ENCODE data around the gene ATP2A3. TPM values are rescaled to one million over a fixed set of nuclear protein-coding genes. Genes with fewer than 3 reads are reported as not detected.
A peak's percentile ranks its signal among the peaks of the same experiment; 100 is the strongest.

ATP2A3 gene
- total and polyA plus RNA-seq, 2 experiments from 2014 or later: 2.2 to 4.1 TPM

GRCh38 chr17:3888343-3889171, 75.7 kb downstream of the ATP2A3 start:
- WGBS (ENCODE audit: low lambda C conversion rate, missing lambda C conversion rate): 63% methylated on average over 42 of the region's 50 CpGs
- Histone ChIP-seq H3K79me2 (peaks cover 4% of the 10 kb centered on the region), H3K9me2 (replicated peaks; ENCODE audit: insufficient read depth) (no peaks in the 10 kb centered on the region), H3K4me3 (no peak overlapping the region), H3K27ac (peak overlapping the region; percentile 90), H3K4me2 (no peak overlapping the region), H3K9me3 (ENCODE audit: low read depth) (no peaks in the 10 kb centered on the region), H2AFZ (no peak overlapping the region), H3K4me1 (ENCODE audit: insufficient read depth) (peaks cover 29% of the 10 kb centered on the region), H4K20me1 (ENCODE audit: insufficient read depth, poor library complexity, severe bottlenecking) (no peaks in the 10 kb centered on the region), H3K27me3 (no peaks in the 10 kb centered on the region), H3K36me3 (replicated peaks; ENCODE audit: insufficient read depth, low read depth) (no peaks in the 10 kb centered on the region)
- TF ChIP-seq EZH2phosphoT487 (IDR thresholded peaks at IDR 0.05; ENCODE audit: low read depth, severe bottlenecking, unreplicated experiment) (no peak), CTCF (IDR thresholded peaks at IDR 0.05; ENCODE audit: poor library complexity) (no peak), EZH2 (IDR thresholded peaks at IDR 0.05; ENCODE audit: borderline replicate concordance) (no peak)
- DNase-seq (ENCODE audit: low spot score): peak; percentile 72

GRCh38 chr17:3887804-3888203, 76.4 kb downstream of the ATP2A3 start:
- H3K79me2 ChIP-seq: peaks cover 4% of the 10 kb centered on the region
- H4K20me1 ChIP-seq (ENCODE audit: insufficient read depth, poor library complexity, severe bottlenecking): no peaks in the 10 kb centered on the region
- TF ChIP-seq EZH2 (IDR thresholded peaks at IDR 0.05; ENCODE audit: borderline replicate concordance) (no peak), EZH2phosphoT487 (IDR thresholded peaks at IDR 0.05; ENCODE audit: low read depth, severe bottlenecking, unreplicated experiment) (no peak), CTCF (IDR thresholded peaks at IDR 0.05; ENCODE audit: poor library complexity) (no peak)
- no peaks in the 10 kb centered on the region for H3K36me3 ChIP-seq (replicated peaks; ENCODE audit: insufficient read depth, low read depth)
- H3K9me2 ChIP-seq (replicated peaks; ENCODE audit: insufficient read depth): no peaks in the 10 kb centered on the region
- WGBS (ENCODE audit: low lambda C conversion rate, missing lambda C conversion rate): 79% methylated on average over 8 of the region's 9 CpGs
- no peak overlapping the region for H3K4me3 ChIP-seq
- no peak overlapping the region for H3K4me2 ChIP-seq
- H3K9me3 ChIP-seq (ENCODE audit: low read depth): no peaks in the 10 kb centered on the region
- H3K4me1 ChIP-seq (ENCODE audit: insufficient read depth): peaks cover 27% of the 10 kb centered on the region
- no peaks in the 10 kb centered on the region for H3K27me3 ChIP-seq
- H2AFZ ChIP-seq: no peak overlapping the region
- no peak for DNase-seq (ENCODE audit: low spot score)
- H3K27ac ChIP-seq: peak overlapping the region; percentile 52

- H3K4me3 ChIP-seq: no peak overlapping the region
Measured at GRCh38 chr17:3887394-3887793, 76.8 kb downstream of the ATP2A3 start.

More at GRCh38 chr17:3887394-3887793, 76.8 kb downstream of the ATP2A3 start:
- Histone ChIP-seq H3K9me3 (ENCODE audit: low read depth) (no peaks in the 10 kb centered on the region), H3K36me3 (replicated peaks; ENCODE audit: insufficient read depth, low read depth) (no peaks in the 10 kb centered on the region), H3K9me2 (replicated peaks; ENCODE audit: insufficient read depth) (no peaks in the 10 kb centered on the region), H3K79me2 (peaks cover 4% of the 10 kb centered on the region), H3K4me1 (ENCODE audit: insufficient read depth) (peaks cover 25% of the 10 kb centered on the region), H3K27ac (no peak overlapping the region), H4K20me1 (ENCODE audit: insufficient read depth, poor library complexity, severe bottlenecking) (no peaks in the 10 kb centered on the region), H3K27me3 (no peaks in the 10 kb centered on the region), H3K4me2 (no peak overlapping the region), H2AFZ (no peak overlapping the region)
- 79% methylated on average over 2 of the region's 2 CpGs for WGBS (ENCODE audit: low lambda C conversion rate, missing lambda C conversion rate)
- TF ChIP-seq EZH2phosphoT487 (IDR thresholded peaks at IDR 0.05; ENCODE audit: low read depth, severe bottlenecking, unreplicated experiment) (no peak), EZH2 (IDR thresholded peaks at IDR 0.05; ENCODE audit: borderline replicate concordance) (no peak), CTCF (IDR thresholded peaks at IDR 0.05; ENCODE audit: poor library complexity) (no peak)
- DNase-seq (ENCODE audit: low spot score): no peak

Data from hepatocyte (in vitro differentiated cells).